ENCODE data around the gene CCDC50. TPM values are rescaled to one million over a fixed set of nuclear protein-coding genes. Genes with fewer than 3 reads are reported as not detected.

Gene CCDC50
- total RNA-seq, 1 experiment from 2014 or later: 21.0 TPM

- no peaks in the 10 kb centered on the region; a peak in 1 of 4 replicates for H3K4me1 Mint-ChIP-seq
- Histone ChIP-seq H2BK20ac (ENCODE audit: low read depth, low read length, poor library complexity, severe bottlenecking) (no peak overlapping the region), H4K20me1 (ENCODE audit: control insufficient read depth, insufficient read depth, insufficient read length) (no peaks in the 10 kb centered on the region), H2AFZ (ENCODE audit: low read length) (no peak overlapping the region), H3K9ac (ENCODE audit: extremely low read depth, insufficient read length, low read length) (no peak overlapping the region), H2BK120ac (ENCODE audit: low read depth, low read length, poor library complexity, severe bottlenecking) (no peak overlapping the region), H4K91ac (ENCODE audit: insufficient read length, low read depth, low read length) (no peak overlapping the region), H2BK15ac (ENCODE audit: low read depth, low read length) (no peak overlapping the region), H4K8ac (replicated peaks; ENCODE audit: insufficient read length, low read depth, low read length) (no peak overlapping the region), H3K79me2 (ENCODE audit: insufficient read depth, low read length) (no peaks in the 10 kb centered on the region), H3K9me3 (ENCODE audit: control insufficient read depth, low read depth, low read length) (no peaks in the 10 kb centered on the region), H3K79me1 (ENCODE audit: insufficient read depth, low read depth, low read length, poor library complexity, severe bottlenecking) (no peaks in the 10 kb centered on the region), H3K27ac (ENCODE audit: insufficient read length, low read depth, low read length) (no peak overlapping the region), H3K4me2 (ENCODE audit: insufficient read depth, insufficient read length, low read length) (no peak overlapping the region), H3K23ac (ENCODE audit: insufficient read length, low read depth, low read length) (no peak overlapping the region), H3K23me2 (ENCODE audit: insufficient read length, low read depth, low read length, poor library complexity, severe bottlenecking) (no peaks in the 10 kb centered on the region), H3K14ac (ENCODE audit: insufficient read depth, low read length) (no peak overlapping the region), H3K4me1 (ENCODE audit: insufficient read depth, low read length) (no peaks in the 10 kb centered on the region), H2AK5ac (ENCODE audit: insufficient read length, low read length) (no peak overlapping the region), H3K4ac (ENCODE audit: low read depth, low read length) (no peak overlapping the region), H3K27me3 (ENCODE audit: insufficient read depth, low read length) (no peaks in the 10 kb centered on the region), H4K5ac (ENCODE audit: insufficient read length, low read depth, low read length) (no peak overlapping the region), H3T11ph (ENCODE audit: low read length) (no peak overlapping the region), H3K56ac (ENCODE audit: insufficient read length, low read depth, low read length) (no peak overlapping the region), H2BK5ac (ENCODE audit: insufficient read length, low read length) (no peak overlapping the region), H2BK12ac (ENCODE audit: insufficient read length, low read depth, low read length) (no peak overlapping the region), H3K18ac (ENCODE audit: insufficient read length, low read depth, low read length) (no peak overlapping the region)
- H3K9me3 Mint-ChIP-seq: peaks cover 0 to 6% of the 10 kb centered on the region in 2 experiments; a peak in 1 of 5 replicates
- H3K27me3 Mint-ChIP-seq (ENCODE audit: low read depth): no peaks in the 10 kb centered on the region
- TF ChIP-seq CTCF (conservative IDR thresholded peaks at IDR 0.05): no peak
- no peak for DNase-seq
- H3K4me3 Mint-ChIP-seq: no peak overlapping the region
- no peak overlapping the region for H3K27ac Mint-ChIP-seq
- H3K36me3 Mint-ChIP-seq (ENCODE audit: insufficient read depth in 1 of 3, low read depth in 3 of 3): no peaks in the 10 kb centered on the region
- no CpG with 5 or more reads among the region's 2 CpGs for WGBS (ENCODE audit: extremely low coverage, insufficient read length, low lambda C conversion rate)
Measured at GRCh38 chr3:191441687-191442086, 112.5 kb downstream of the CCDC50 start.

Data from H9 (cell line).